ENCODE measurements around the gene TCTN1. TPM values are rescaled to one million over a fixed set of nuclear protein-coding genes. Genes with fewer than 3 reads are reported as not detected.

The TCTN1 gene
- total RNA-seq, 1 experiment from 2014 or later: 40.0 TPM

Other genes with a start within 250 kb of the TCTN1 start
- 80.5 and 112 TPM in 2 replicates for gene ANAPC7, start 210.4 kb upstream of the TCTN1 start, total RNA-seq (2014; rRNA removed)
- 202 and 292 TPM in 2 replicates for gene ARPC3, start 163.8 kb upstream of the TCTN1 start, total RNA-seq (2014; rRNA removed)
- 31.4 and 32.5 TPM in 2 replicates for gene GPN3, start 145.9 kb upstream of the TCTN1 start, total RNA-seq (2014; rRNA removed)
- gene FAM216A, start 145.3 kb upstream of the TCTN1 start, total RNA-seq (2014; rRNA removed): 19.5 and 27.8 TPM in 2 replicates
- 96.5 and 114 TPM in 2 replicates for gene VPS29, start 112.0 kb upstream of the TCTN1 start, total RNA-seq (2014; rRNA removed)
- gene RAD9B, start 111.8 kb upstream of the TCTN1 start, total RNA-seq (2014; rRNA removed): 0.40 and 0.52 TPM in 2 replicates
- gene PPTC7, start 30.8 kb upstream of the TCTN1 start, total RNA-seq (2014; rRNA removed): 9.0 and 16.0 TPM in 2 replicates
- 2.2 and 3.3 TPM in 2 replicates for gene HVCN1, start 75.0 kb downstream of the TCTN1 start, total RNA-seq (2014; rRNA removed)
- 202 and 204 TPM in 2 replicates for gene PPP1CC, start 128.8 kb downstream of the TCTN1 start, total RNA-seq (2014; rRNA removed)
- not detected in 2 replicates for gene CCDC63, start 232.9 kb downstream of the TCTN1 start, total RNA-seq (2014; rRNA removed)